WTC11 (cell line): Measurements from ENCODE around the gene SMAD7.

Experiments used
- NFATC4 ChIP-seq: fragments of 250-450 bp; sonication (Bioruptor Pico); IDR thresholded peaks from 2 replicates; pipeline ENCODE4 v1.9.0; 2021; ENCODE audit warnings: mild to moderate bottlenecking
- NR1H2 ChIP-seq: sonication (generic); formaldehyde crosslinking; IDR thresholded peaks from 2 replicates; pipeline ENCODE4 v1.9.0; 2021; ENCODE audit warnings: mild to moderate bottlenecking, moderate library complexity, missing genetic modification reagents
- PRRX2 ChIP-seq: fragments of 250-450 bp; sonication (Bioruptor Pico); IDR thresholded peaks from 2 replicates; pipeline ENCODE4 v1.8.0; 2021; ENCODE audit warnings: mild to moderate bottlenecking
- RELA ChIP-seq: sonication (generic); formaldehyde crosslinking; IDR thresholded peaks from 2 replicates; pipeline ENCODE4 v1.8.1; 2022; ENCODE audit warnings: missing genetic modification reagents, mild to moderate bottlenecking, borderline replicate concordance
- SMAD3 ChIP-seq: sonication (generic); formaldehyde crosslinking; IDR thresholded peaks from 2 replicates; pipeline ENCODE4 v1.8.0; 2022; ENCODE audit warnings: missing genetic modification reagents, mild to moderate bottlenecking, borderline replicate concordance
- TF ChIP-seq, protein P1 (sequence below): sonication (generic); formaldehyde crosslinking; IDR thresholded peaks from 2 replicates; pipeline ENCODE4 v1.8.0; 2022; ENCODE audit warnings: mild to moderate bottlenecking, missing genetic modification reagents
- TF ChIP-seq, protein P2 (sequence below): sonication (generic); formaldehyde crosslinking; IDR thresholded peaks from 2 replicates; pipeline ENCODE4 v1.8.1; 2022; ENCODE audit warnings: low read depth, mild to moderate bottlenecking, moderate library complexity, missing genetic modification reagents, borderline replicate concordance
- TF ChIP-seq, protein P3 (sequence below): fragments of 200-600 bp; IDR thresholded peaks from 2 replicates; pipeline ENCODE4 v1.8.0; 2022; ENCODE audit warnings: antibody characterized with exemption
- TF ChIP-seq, protein P4 (sequence below): fragments of 250-450 bp; sonication (Bioruptor Pico); IDR thresholded peaks from 2 replicates; pipeline ENCODE4 v2.1.2; 2022; ENCODE audit warnings: mild to moderate bottlenecking, moderate library complexity
- TF ChIP-seq, protein P5 (sequence below): sonication (generic); formaldehyde crosslinking; IDR thresholded peaks from 2 replicates; pipeline ENCODE4 v1.8.1; 2023; ENCODE audit warnings: mild to moderate bottlenecking, missing genetic modification reagents

DNA sequence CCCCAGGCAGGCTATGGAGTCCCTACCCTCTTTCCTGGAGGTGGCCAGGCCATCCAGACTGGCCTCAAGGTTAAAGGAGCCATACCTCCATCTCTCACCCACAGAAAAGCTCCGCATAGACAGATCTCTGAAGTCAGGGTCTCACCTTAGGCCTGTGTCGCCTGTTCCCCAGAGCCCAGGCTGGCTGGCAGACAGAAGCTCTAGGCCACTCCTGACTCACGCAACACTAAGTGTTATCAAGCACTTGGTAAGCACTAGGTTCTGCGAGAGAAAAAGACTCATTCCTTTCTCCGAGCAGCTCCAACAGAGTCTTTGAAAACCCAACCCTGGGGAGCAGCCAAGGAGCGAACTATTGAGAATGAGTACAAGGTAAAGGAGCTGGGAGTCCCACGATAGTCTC lies 6.1 kb downstream of the SMAD7 start:
- TF ChIP-seq, protein P1, sequence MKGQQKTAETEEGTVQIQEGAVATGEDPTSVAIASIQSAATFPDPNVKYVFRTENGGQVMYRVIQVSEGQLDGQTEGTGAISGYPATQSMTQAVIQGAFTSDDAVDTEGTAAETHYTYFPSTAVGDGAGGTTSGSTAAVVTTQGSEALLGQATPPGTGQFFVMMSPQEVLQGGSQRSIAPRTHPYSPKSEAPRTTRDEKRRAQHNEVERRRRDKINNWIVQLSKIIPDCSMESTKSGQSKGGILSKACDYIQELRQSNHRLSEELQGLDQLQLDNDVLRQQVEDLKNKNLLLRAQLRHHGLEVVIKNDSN (CRISPR knock-in tag) = no peak
- TF ChIP-seq PRRX2 (CRISPR knock-in tag) (no peak), NR1H2 (CRISPR knock-in tag) (no peak), SMAD3 (CRISPR knock-in tag) (no peak), RELA (CRISPR knock-in tag) (no peak), NFATC4 (no peak)
- TF ChIP-seq, protein P2, sequence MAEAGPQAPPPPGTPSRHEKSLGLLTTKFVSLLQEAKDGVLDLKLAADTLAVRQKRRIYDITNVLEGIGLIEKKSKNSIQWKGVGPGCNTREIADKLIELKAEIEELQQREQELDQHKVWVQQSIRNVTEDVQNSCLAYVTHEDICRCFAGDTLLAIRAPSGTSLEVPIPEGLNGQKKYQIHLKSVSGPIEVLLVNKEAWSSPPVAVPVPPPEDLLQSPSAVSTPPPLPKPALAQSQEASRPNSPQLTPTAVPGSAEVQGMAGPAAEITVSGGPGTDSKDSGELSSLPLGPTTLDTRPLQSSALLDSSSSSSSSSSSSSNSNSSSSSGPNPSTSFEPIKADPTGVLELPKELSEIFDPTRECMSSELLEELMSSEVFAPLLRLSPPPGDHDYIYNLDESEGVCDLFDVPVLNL (CRISPR knock-in tag) = no peak
- TF ChIP-seq, protein P3, sequence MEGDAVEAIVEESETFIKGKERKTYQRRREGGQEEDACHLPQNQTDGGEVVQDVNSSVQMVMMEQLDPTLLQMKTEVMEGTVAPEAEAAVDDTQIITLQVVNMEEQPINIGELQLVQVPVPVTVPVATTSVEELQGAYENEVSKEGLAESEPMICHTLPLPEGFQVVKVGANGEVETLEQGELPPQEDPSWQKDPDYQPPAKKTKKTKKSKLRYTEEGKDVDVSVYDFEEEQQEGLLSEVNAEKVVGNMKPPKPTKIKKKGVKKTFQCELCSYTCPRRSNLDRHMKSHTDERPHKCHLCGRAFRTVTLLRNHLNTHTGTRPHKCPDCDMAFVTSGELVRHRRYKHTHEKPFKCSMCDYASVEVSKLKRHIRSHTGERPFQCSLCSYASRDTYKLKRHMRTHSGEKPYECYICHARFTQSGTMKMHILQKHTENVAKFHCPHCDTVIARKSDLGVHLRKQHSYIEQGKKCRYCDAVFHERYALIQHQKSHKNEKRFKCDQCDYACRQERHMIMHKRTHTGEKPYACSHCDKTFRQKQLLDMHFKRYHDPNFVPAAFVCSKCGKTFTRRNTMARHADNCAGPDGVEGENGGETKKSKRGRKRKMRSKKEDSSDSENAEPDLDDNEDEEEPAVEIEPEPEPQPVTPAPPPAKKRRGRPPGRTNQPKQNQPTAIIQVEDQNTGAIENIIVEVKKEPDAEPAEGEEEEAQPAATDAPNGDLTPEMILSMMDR = no peak
- TF ChIP-seq, protein P4, sequence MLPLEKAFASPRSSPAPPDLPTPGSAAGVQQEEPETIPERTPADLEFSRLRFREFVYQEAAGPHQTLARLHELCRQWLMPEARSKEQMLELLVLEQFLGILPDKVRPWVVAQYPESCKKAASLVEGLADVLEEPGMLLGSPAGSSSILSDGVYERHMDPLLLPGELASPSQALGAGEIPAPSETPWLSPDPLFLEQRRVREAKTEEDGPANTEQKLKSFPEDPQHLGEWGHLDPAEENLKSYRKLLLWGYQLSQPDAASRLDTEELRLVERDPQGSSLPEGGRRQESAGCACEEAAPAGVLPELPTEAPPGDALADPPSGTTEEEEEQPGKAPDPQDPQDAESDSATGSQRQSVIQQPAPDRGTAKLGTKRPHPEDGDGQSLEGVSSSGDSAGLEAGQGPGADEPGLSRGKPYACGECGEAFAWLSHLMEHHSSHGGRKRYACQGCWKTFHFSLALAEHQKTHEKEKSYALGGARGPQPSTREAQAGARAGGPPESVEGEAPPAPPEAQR = no peak
- TF ChIP-seq, protein P5, sequence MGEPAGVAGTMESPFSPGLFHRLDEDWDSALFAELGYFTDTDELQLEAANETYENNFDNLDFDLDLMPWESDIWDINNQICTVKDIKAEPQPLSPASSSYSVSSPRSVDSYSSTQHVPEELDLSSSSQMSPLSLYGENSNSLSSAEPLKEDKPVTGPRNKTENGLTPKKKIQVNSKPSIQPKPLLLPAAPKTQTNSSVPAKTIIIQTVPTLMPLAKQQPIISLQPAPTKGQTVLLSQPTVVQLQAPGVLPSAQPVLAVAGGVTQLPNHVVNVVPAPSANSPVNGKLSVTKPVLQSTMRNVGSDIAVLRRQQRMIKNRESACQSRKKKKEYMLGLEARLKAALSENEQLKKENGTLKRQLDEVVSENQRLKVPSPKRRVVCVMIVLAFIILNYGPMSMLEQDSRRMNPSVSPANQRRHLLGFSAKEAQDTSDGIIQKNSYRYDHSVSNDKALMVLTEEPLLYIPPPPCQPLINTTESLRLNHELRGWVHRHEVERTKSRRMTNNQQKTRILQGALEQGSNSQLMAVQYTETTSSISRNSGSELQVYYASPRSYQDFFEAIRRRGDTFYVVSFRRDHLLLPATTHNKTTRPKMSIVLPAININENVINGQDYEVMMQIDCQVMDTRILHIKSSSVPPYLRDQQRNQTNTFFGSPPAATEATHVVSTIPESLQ = no peak
